ENCODE data around the gene ESRRG. TPM values are rescaled to one million over a fixed set of nuclear protein-coding genes. Genes with fewer than 3 reads are reported as not detected.

The ESRRG gene
- total RNA-seq, 4 donors from 2014 or later = 0.13 to 0.76 (median 0.24) TPM

DNA sequence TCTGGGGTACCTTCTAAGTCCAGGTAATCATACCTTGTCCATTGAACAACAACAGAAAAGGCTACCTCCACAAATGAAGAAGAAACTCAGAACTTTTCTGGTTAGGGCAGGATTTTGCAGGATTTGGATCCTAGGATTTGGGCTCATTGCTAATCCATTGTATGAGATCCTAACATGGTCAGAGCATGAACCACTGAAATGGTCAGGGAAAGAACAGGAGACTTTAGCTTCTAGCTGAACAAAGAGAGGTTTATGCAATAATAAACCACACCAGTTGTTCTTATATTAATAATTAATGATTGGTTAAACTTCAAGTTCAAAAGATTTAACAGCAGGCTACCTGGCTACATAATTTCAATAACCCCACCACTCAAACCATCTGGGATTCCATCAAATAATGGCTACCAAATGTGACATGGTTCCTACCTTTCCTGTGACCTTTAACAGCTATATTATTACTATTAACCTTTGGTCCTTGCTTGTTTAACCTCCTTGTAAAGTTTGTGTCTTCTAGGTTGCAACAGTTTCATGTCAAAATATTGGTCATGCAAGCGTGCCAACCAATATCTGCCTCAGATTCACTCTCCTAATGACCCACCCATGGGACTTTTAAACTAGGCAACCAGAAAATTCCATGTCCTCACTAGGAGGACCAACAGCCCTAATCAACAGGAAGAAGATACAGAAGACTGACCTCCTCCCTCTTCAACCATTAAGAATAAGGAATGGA is 239.4 kb downstream of the ESRRG start:
- Histone ChIP-seq H3K36me3 (no peaks in the 10 kb centered on the region), H3K4me3 (no peak overlapping the region), H3K27ac (no peak overlapping the region), H3K27me3 (no peaks in the 10 kb centered on the region), H3K9me3 (no peaks in the 10 kb centered on the region), H3K4me1 (no peaks in the 10 kb centered on the region)
- TF ChIP-seq, protein P1, sequence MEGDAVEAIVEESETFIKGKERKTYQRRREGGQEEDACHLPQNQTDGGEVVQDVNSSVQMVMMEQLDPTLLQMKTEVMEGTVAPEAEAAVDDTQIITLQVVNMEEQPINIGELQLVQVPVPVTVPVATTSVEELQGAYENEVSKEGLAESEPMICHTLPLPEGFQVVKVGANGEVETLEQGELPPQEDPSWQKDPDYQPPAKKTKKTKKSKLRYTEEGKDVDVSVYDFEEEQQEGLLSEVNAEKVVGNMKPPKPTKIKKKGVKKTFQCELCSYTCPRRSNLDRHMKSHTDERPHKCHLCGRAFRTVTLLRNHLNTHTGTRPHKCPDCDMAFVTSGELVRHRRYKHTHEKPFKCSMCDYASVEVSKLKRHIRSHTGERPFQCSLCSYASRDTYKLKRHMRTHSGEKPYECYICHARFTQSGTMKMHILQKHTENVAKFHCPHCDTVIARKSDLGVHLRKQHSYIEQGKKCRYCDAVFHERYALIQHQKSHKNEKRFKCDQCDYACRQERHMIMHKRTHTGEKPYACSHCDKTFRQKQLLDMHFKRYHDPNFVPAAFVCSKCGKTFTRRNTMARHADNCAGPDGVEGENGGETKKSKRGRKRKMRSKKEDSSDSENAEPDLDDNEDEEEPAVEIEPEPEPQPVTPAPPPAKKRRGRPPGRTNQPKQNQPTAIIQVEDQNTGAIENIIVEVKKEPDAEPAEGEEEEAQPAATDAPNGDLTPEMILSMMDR (IDR thresholded peaks at IDR 0.05) = no peak
- TF ChIP-seq POLR2A (IDR thresholded peaks at IDR 0.05) = no peak
- intact Hi-C loops (cut with DNase I) = no loop called here
- 60 to 78% methylated on average over 1 of the region's 1 CpG for WGBS, 2 donors
- no peak for DNase-seq

DNA sequence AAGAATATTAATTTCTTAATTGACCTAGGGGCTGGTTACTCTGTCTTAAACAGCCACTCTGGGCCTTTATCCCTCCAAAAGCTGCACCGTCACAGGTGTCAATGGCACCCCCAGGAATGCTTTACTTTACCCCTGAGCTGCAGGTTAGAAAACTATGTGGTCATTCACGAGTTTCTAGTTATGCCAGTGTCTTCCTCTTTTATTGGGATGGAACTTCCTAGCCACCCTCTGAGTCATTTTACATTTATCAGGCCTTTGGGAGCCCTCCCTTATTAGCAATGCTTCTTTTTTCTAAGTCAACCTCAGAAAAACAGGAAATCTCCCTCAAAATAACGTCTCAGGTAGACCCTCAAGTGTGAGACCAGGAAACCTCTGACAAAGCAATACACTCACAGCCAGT is 240.6 kb downstream of the ESRRG start:
- no peak overlapping the region for H3K4me3 ChIP-seq
- H3K27ac ChIP-seq = no peak overlapping the region
- no peaks in the 10 kb centered on the region for H3K4me1 ChIP-seq
- WGBS, 2 donors = 54 to 62% methylated on average over 3 of the region's 3 CpGs
- H3K27me3 ChIP-seq = no peaks in the 10 kb centered on the region
- TF ChIP-seq, protein P1 (IDR thresholded peaks at IDR 0.05) = no peak
- no peak for TF ChIP-seq POLR2A (IDR thresholded peaks at IDR 0.05)
- intact Hi-C loops (cut with DNase I) = no loop called here
- DNase-seq = no peak
- no peaks in the 10 kb centered on the region for H3K36me3 ChIP-seq
- no peaks in the 10 kb centered on the region for H3K9me3 ChIP-seq

DNA sequence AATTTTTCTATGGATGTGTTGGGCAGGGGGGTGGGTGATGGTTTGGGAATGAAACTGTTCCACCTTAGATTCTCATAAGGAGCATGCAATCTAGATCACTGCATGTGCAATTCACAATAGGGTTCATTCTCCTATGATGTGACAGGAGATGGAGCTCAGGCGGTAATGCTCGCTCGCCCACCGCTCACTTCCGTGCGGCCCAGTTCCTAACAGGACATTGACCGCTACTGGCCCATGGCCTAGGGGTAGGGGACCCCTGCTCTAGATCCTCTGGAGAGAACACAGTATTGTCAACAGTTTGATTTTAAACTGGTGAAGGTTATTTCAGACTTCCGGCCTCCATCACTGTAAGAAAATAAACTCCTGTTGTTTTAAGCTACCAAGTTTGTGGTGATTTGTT is 245.0 kb downstream of the ESRRG start:
- no peak overlapping the region for H3K4me3 ChIP-seq
- TF ChIP-seq, protein P1 (IDR thresholded peaks at IDR 0.05) = no peak
- TF ChIP-seq POLR2A (IDR thresholded peaks at IDR 0.05) = no peak
- 92 to 93% methylated on average over 8 of the region's 8 CpGs for WGBS, 2 donors
- no peak overlapping the region for H3K27ac ChIP-seq
- DNase-seq = no peak
- no peaks in the 10 kb centered on the region for H3K36me3 ChIP-seq
- no peaks in the 10 kb centered on the region for H3K27me3 ChIP-seq
- no peaks in the 10 kb centered on the region for H3K4me1 ChIP-seq
- intact Hi-C loops (cut with DNase I) = no loop called here
- no peaks in the 10 kb centered on the region for H3K9me3 ChIP-seq

DNA sequence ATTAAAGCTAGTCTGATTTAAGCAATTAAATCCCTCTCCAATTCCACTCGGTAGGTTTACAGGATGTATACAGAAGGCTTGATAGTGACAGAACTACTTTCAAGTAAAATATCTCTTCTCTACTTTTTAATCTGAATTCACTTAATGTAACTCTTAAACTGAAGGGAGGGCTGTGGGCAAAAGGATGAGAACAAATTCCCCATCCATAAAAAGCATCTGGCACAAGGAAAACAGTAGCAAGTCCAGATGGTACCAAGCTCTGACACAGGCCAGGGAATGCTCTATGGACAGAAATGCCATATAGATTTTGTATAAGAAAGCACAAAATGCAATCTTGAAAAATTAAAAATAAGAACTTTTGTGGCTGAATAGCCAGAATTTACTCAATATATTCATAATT is 246.9 kb downstream of the ESRRG start:
- Histone ChIP-seq H3K27me3 (no peaks in the 10 kb centered on the region), H3K4me3 (no peak overlapping the region), H3K36me3 (no peaks in the 10 kb centered on the region), H3K4me1 (no peaks in the 10 kb centered on the region), H3K9me3 (no peaks in the 10 kb centered on the region), H3K27ac (no peak overlapping the region)
- WGBS, 2 donors = 82 to 93% methylated on average over 1 of the region's 1 CpG
- no peak for DNase-seq
- TF ChIP-seq, protein P1 (IDR thresholded peaks at IDR 0.05) = no peak
- TF ChIP-seq POLR2A (IDR thresholded peaks at IDR 0.05) = no peak
- intact Hi-C loops (cut with DNase I) = no loop called here

DNA sequence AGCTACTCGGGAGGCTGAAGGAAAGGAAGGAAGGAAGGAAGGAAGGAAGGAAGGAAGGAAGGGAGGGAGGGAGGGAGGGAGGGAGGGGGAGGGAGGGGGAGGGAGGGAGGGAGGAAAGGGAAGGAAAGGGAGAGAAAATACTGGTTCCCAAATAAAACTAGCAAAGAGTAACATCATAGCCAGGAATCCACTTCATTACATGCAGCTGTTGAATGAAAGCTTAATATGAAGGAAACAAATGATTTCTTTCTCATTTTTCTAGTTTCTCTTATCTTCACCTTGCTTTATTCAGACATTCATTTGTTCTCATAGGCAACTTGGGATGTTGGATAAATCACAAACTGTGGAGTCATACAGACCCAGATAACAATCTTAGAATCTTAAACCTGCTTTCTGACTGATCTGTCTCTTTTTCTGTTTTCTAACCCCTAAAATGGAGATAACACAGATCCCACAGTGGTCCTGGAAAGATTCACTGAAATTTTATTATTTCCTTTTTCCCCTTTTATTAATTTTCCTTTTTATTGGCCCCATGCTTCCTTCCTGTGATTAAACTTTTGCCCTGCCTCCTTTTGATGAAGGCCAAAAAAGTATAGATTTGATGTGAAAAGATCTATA is 247.5 kb downstream of the ESRRG start:
- intact Hi-C loops (cut with DNase I) = no loop called here
- no peaks in the 10 kb centered on the region for H3K9me3 ChIP-seq
- no peak for TF ChIP-seq POLR2A (IDR thresholded peaks at IDR 0.05)
- TF ChIP-seq, protein P1 (IDR thresholded peaks at IDR 0.05) = no peak
- no peaks in the 10 kb centered on the region for H3K27me3 ChIP-seq
- H3K27ac ChIP-seq = no peak overlapping the region
- no peaks in the 10 kb centered on the region for H3K4me1 ChIP-seq
- no peaks in the 10 kb centered on the region for H3K36me3 ChIP-seq
- no peak for DNase-seq
- 67 to 70% methylated on average over 1 of the region's 1 CpG for WGBS, 2 donors
- H3K4me3 ChIP-seq = no peak overlapping the region

All from esophagus squamous epithelium (tissue), 5 donors.